ENCODE results near the gene ZDHHC12. TPM values are rescaled to one million over a fixed set of nuclear protein-coding genes. Genes with fewer than 3 reads are reported as not detected.
A peak's percentile ranks its signal among the peaks of the same experiment; 100 is the strongest.

The ZDHHC12 gene, protein sequence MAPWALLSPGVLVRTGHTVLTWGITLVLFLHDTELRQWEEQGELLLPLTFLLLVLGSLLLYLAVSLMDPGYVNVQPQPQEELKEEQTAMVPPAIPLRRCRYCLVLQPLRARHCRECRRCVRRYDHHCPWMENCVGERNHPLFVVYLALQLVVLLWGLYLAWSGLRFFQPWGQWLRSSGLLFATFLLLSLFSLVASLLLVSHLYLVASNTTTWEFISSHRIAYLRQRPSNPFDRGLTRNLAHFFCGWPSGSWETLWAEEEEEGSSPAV
- 29.5 TPM for total RNA-seq (2013)
- 10 to 100 TPM; 50.0 to 72.7 (median 68.4) TPM for polyA plus RNA-seq
- polyA minus RNA-seq: 28.5 and 38.3 TPM in 2 replicates
- total RNA-seq: 0.58 to 10.2 (median 6.4) reads per million in 11 experiments

GRCh38 chr9:128723866-128724743 lies at the start of gene ZDHHC12:
Gene ZDHHC12, minus strand, starts transcription at chr9:128724127. Its CDS starts 34 bp downstream, at chr9:128724093.
- Histone ChIP-seq H2AFZ (ENCODE audit: insufficient read depth, low read depth, low read length, poor library complexity, severe bottlenecking) (peak within 1 kb of the TSS; percentile 99), H3K27ac (ENCODE audit: low read depth in 1 of 2, low read length in 2 of 2) (peak within 1 kb of the TSS; percentile 2 to 78), H3K36me3 (replicated peaks in 1 of 2; ENCODE audit: control insufficient read depth in 1 of 2, insufficient read depth in 2 of 2, low read length in 2 of 2) (peaks cover 17 to 27% of the 10 kb centered on the region in 2 donors), H3K4me1 (ENCODE audit: control insufficient read depth in 1 of 2, insufficient read depth in 2 of 2, low read length in 2 of 2) (peaks cover 15 to 23% of the 10 kb centered on the region in 2 donors), H4K20me1 (ENCODE audit: insufficient read depth, low read length) (no peaks in the 10 kb centered on the region), H3K9ac (ENCODE audit: insufficient read depth, low read length, poor library complexity, severe bottlenecking) (peak within 1 kb of the TSS; percentile 84), H3K4me3 (replicated peaks in 1 of 3; ENCODE audit: low read depth in 2 of 3, low read length in 3 of 3) (peak within 1 kb of the TSS; percentile 80 to 96 (median 91)), H3K27me3 (ENCODE audit: control insufficient read depth in 2 of 2, insufficient read depth in 2 of 2, low read length in 2 of 2) (no peaks in the 10 kb centered on the region), H3K4me2 (replicated peaks; ENCODE audit: extremely low read depth, low read length, poor library complexity, severe bottlenecking) (peak within 1 kb of the TSS; percentile 85), H3K79me2 (ENCODE audit: insufficient read depth, low read length) (peaks cover 12% of the 10 kb centered on the region), H3K9me3 (replicated peaks in 1 of 2; ENCODE audit: control insufficient read depth in 1 of 2, insufficient read depth in 1 of 2, low read length in 2 of 2) (no peaks in the 10 kb centered on the region)
- H3K27ac Mint-ChIP-seq: peak within 1 kb of the TSS; percentile 77 to 95 (median 85)
- H3K4me1 Mint-ChIP-seq: peaks cover 27% of the 10 kb centered on the region
- TF ChIP-seq, protein P1, sequence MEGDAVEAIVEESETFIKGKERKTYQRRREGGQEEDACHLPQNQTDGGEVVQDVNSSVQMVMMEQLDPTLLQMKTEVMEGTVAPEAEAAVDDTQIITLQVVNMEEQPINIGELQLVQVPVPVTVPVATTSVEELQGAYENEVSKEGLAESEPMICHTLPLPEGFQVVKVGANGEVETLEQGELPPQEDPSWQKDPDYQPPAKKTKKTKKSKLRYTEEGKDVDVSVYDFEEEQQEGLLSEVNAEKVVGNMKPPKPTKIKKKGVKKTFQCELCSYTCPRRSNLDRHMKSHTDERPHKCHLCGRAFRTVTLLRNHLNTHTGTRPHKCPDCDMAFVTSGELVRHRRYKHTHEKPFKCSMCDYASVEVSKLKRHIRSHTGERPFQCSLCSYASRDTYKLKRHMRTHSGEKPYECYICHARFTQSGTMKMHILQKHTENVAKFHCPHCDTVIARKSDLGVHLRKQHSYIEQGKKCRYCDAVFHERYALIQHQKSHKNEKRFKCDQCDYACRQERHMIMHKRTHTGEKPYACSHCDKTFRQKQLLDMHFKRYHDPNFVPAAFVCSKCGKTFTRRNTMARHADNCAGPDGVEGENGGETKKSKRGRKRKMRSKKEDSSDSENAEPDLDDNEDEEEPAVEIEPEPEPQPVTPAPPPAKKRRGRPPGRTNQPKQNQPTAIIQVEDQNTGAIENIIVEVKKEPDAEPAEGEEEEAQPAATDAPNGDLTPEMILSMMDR (IDR thresholded peaks at IDR 0.05): no peak
- DNase-seq: peak; percentile 92 to 95 (median 95)
- 0% methylated on average over 63 of the region's 68 CpGs for WGBS (ENCODE audit: insufficient coverage)
- H3K9me3 Mint-ChIP-seq: peaks cover 0 to 3% (median 0%) of the 10 kb centered on the region in 7 donors
- H3K4me3 Mint-ChIP-seq: peak within 1 kb of the TSS; percentile 90 to 98
- peaks cover 11 to 27% of the 10 kb centered on the region in 2 donors for H3K36me3 Mint-ChIP-seq
- intact Hi-C loops (cut with micrococcal nuclease): loop anchor here in 1 of 2 donors (10.0 kb wide), 1 partner anchor 221 kb away; the partner anchor contains the start of genes DOLK and NUP188
- H3K27me3 Mint-ChIP-seq (ENCODE audit: low read depth in 3 of 3): peaks cover 0 to 3% (median 2%) of the 10 kb centered on the region in 3 donors

- Mint-ChIP-seq H3K4me1 (peaks cover 26% of the 10 kb centered on the region), H3K27ac (peak overlapping the region in 3 of 7 donors; percentile 9 to 95 (median 74)), H3K36me3 (peaks cover under 1 to 8% of the 10 kb centered on the region in 2 donors), H3K4me3 (no peak overlapping the region), H3K27me3 (ENCODE audit: low read depth in 3 of 3) (peaks cover 3 to 4% (median 3%) of the 10 kb centered on the region in 3 donors), H3K9me3 (peaks cover 3 to 23% (median 15%) of the 10 kb centered on the region in 7 donors)
- TF ChIP-seq, protein P1 (IDR thresholded peaks at IDR 0.05): no peak
- Histone ChIP-seq H3K79me2 (ENCODE audit: insufficient read depth, low read length) (peaks cover 30% of the 10 kb centered on the region), H3K9ac (ENCODE audit: insufficient read depth, low read length, poor library complexity, severe bottlenecking) (no peak overlapping the region), H3K4me3 (replicated peaks in 1 of 3; ENCODE audit: low read depth in 2 of 3, low read length in 3 of 3) (no peak overlapping the region), H3K27me3 (ENCODE audit: control insufficient read depth in 2 of 2, insufficient read depth in 2 of 2, low read length in 2 of 2) (no peaks in the 10 kb centered on the region), H4K20me1 (ENCODE audit: insufficient read depth, low read length) (no peaks in the 10 kb centered on the region), H3K36me3 (replicated peaks in 1 of 2; ENCODE audit: control insufficient read depth in 1 of 2, insufficient read depth in 2 of 2, low read length in 2 of 2) (peaks cover 0 to under 1% of the 10 kb centered on the region in 2 donors), H3K9me3 (replicated peaks in 1 of 2; ENCODE audit: control insufficient read depth in 1 of 2, insufficient read depth in 1 of 2, low read length in 2 of 2) (peaks cover 8 to 13% of the 10 kb centered on the region in 2 donors), H2AFZ (ENCODE audit: insufficient read depth, low read depth, low read length, poor library complexity, severe bottlenecking) (no peak overlapping the region), H3K4me1 (ENCODE audit: control insufficient read depth in 1 of 2, insufficient read depth in 2 of 2, low read length in 2 of 2) (peaks cover 8 to 25% of the 10 kb centered on the region in 2 donors), H3K27ac (ENCODE audit: low read depth in 1 of 2, low read length in 2 of 2) (no peak overlapping the region), H3K4me2 (replicated peaks; ENCODE audit: extremely low read depth, low read length, poor library complexity, severe bottlenecking) (no peak overlapping the region)
- DNase-seq: no peak
- intact Hi-C loops (cut with micrococcal nuclease): loop anchor here (2.0 to 5.0 kb wide), 2 partner anchors 14 to 109 kb away; partner anchors contain the start of genes KYAT1 (in 1 of the 2), LRRC8A (in 1 of the 2) and TBC1D13 (in 1 of the 2)
- 98% methylated on average over 5 of the region's 5 CpGs for WGBS (ENCODE audit: insufficient coverage)
These were observed 49.1 kb upstream of the ZDHHC12 start for GRCh38 chr9:128773049-128773448.
